Gastrocnemius medialis (tissue), 4 donors: ENCODE measurements around the gene SMPD4.
"Not testable (repeated sequence)": the region's sequence is repeated elsewhere in the genome, so short reads cannot be mapped to it uniquely, and the experiment has no call there.

Source experiments
- POLR2A ChIP-seq, 2 donors: fragments of 450-650 bp; IDR thresholded peaks; one replicate each; pipeline ENCODE4 v1.6.1; 2017; ENCODE audit warnings: antibody characterized with exemption in 2 of 2, mild to moderate bottlenecking in 2 of 2, moderate library complexity in 2 of 2
- TF ChIP-seq, protein P1 (sequence below), 5 experiments: fragments of 450-650 bp in 3 of 5; fragments of 200-600 bp in 2 of 5; sonication (generic) in 2 of 5; IDR thresholded peaks in 4 of 5; conservative IDR thresholded peaks in 1 of 5; 1 replicate in 4 of 5; 2 replicates in 1 of 5; pipeline ENCODE4 v1.5.1; 2016 to 2019; ENCODE audit warnings: antibody characterized with exemption in 5 of 5, mild to moderate bottlenecking in 3 of 5, moderate library complexity in 3 of 5

DNA sequence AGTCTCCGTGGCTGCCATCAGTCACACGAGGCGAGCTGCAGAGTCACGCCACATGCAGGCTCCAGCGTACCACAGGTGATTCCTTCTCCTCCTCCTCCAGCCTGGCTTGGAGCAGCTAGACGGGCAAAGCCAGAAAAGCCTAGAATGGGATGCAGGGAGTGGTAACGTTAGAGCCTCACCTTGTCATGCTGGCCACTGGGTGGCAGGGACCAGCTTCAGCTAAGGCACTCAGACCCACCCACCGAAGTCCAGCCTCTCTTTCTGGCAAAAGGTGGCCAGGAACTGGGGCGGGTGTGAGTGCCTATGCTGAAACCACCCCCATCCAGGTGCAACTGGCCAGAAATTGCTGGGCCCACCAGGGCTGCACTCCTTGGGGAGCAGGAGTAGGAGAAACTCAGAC is 53.7 kb downstream of the SMPD4 start:
- TF ChIP-seq POLR2A (IDR thresholded peaks at IDR 0.05), result not testable (repeated sequence)
- TF ChIP-seq, protein P1, sequence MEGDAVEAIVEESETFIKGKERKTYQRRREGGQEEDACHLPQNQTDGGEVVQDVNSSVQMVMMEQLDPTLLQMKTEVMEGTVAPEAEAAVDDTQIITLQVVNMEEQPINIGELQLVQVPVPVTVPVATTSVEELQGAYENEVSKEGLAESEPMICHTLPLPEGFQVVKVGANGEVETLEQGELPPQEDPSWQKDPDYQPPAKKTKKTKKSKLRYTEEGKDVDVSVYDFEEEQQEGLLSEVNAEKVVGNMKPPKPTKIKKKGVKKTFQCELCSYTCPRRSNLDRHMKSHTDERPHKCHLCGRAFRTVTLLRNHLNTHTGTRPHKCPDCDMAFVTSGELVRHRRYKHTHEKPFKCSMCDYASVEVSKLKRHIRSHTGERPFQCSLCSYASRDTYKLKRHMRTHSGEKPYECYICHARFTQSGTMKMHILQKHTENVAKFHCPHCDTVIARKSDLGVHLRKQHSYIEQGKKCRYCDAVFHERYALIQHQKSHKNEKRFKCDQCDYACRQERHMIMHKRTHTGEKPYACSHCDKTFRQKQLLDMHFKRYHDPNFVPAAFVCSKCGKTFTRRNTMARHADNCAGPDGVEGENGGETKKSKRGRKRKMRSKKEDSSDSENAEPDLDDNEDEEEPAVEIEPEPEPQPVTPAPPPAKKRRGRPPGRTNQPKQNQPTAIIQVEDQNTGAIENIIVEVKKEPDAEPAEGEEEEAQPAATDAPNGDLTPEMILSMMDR (IDR thresholded peaks at IDR 0.05 in 4 of 5, conservative IDR thresholded peaks at IDR 0.05 in 1 of 5), result not testable (repeated sequence)
